Activated naive CD8-positive, alpha-beta T cell (primary cell): ENCODE data around the gene PALD1.

ENCODE experiments used
- H3K27ac Mint-ChIP-seq: one replicate; pipeline ENCODE4 v1.8.0; 2021; ENCODE audit warnings: mixed read lengths
- H3K27me3 Mint-ChIP-seq: one replicate; pipeline ENCODE4 v1.8.0; 2021; ENCODE audit warnings: mixed read lengths
- H3K36me3 Mint-ChIP-seq: one replicate; pipeline ENCODE4 v1.8.0; 2021; ENCODE audit warnings: mixed read lengths
- H3K4me1 Mint-ChIP-seq: one replicate; pipeline ENCODE4 v1.8.0; 2021; ENCODE audit warnings: low read depth, mixed read lengths
- H3K4me3 Mint-ChIP-seq: one replicate; pipeline ENCODE4 v1.8.0; 2021; ENCODE audit warnings: mild to moderate bottlenecking, mixed read lengths
- H3K9me3 Mint-ChIP-seq: one replicate; pipeline ENCODE4 v1.8.0; 2021; ENCODE audit warnings: low read depth, mixed read lengths

Gene PALD1

GRCh38 chr10:70557086-70557845 lies 78.7 kb downstream of the PALD1 start:
- Mint-ChIP-seq H3K4me3 (no peak overlapping the region), H3K27me3 (no peaks in the 10 kb centered on the region), H3K4me1 (peaks cover 11% of the 10 kb centered on the region), H3K36me3 (no peaks in the 10 kb centered on the region), H3K27ac (no peak overlapping the region), H3K9me3 (no peaks in the 10 kb centered on the region)

GRCh38 chr10:70557876-70558275 lies 79.3 kb downstream of the PALD1 start:
- Mint-ChIP-seq H3K4me3 (no peak overlapping the region), H3K4me1 (peaks cover 11% of the 10 kb centered on the region), H3K9me3 (no peaks in the 10 kb centered on the region), H3K27ac (peak overlapping the region; percentile 41), H3K36me3 (no peaks in the 10 kb centered on the region), H3K27me3 (no peaks in the 10 kb centered on the region)

GRCh38 chr10:70558295-70558694 lies 79.7 kb downstream of the PALD1 start:
- H3K9me3 Mint-ChIP-seq: no peaks in the 10 kb centered on the region
- peaks cover 11% of the 10 kb centered on the region for H3K4me1 Mint-ChIP-seq
- no peak overlapping the region for H3K27ac Mint-ChIP-seq
- peak overlapping the region; percentile 32 for H3K4me3 Mint-ChIP-seq
- H3K27me3 Mint-ChIP-seq: no peaks in the 10 kb centered on the region
- no peaks in the 10 kb centered on the region for H3K36me3 Mint-ChIP-seq

- peak overlapping the region; percentile 84 for H3K4me3 Mint-ChIP-seq
- H3K4me1 Mint-ChIP-seq: peaks cover 13% of the 10 kb centered on the region
- no peaks in the 10 kb centered on the region for H3K9me3 Mint-ChIP-seq
- H3K27ac Mint-ChIP-seq: peak overlapping the region; percentile 42
- H3K36me3 Mint-ChIP-seq: no peaks in the 10 kb centered on the region
- no peaks in the 10 kb centered on the region for H3K27me3 Mint-ChIP-seq
Measured at GRCh38 chr10:70558871-70559810, 80.6 kb downstream of the PALD1 start.

GRCh38 chr10:70559861-70560260 lies 81.3 kb downstream of the PALD1 start:
- Mint-ChIP-seq H3K9me3 (no peaks in the 10 kb centered on the region), H3K4me1 (peaks cover 13% of the 10 kb centered on the region), H3K36me3 (no peaks in the 10 kb centered on the region), H3K27me3 (no peaks in the 10 kb centered on the region), H3K27ac (peak overlapping the region; percentile 54), H3K4me3 (peak overlapping the region; percentile 84)

GRCh38 chr10:70560511-70560941 lies 82.0 kb downstream of the PALD1 start:
- H3K27me3 Mint-ChIP-seq: no peaks in the 10 kb centered on the region
- peaks cover 16% of the 10 kb centered on the region for H3K4me1 Mint-ChIP-seq
- H3K27ac Mint-ChIP-seq: no peak overlapping the region
- no peaks in the 10 kb centered on the region for H3K36me3 Mint-ChIP-seq
- no peaks in the 10 kb centered on the region for H3K9me3 Mint-ChIP-seq
- no peak overlapping the region for H3K4me3 Mint-ChIP-seq

GRCh38 chr10:70561070-70561469 lies 82.5 kb downstream of the PALD1 start:
- no peaks in the 10 kb centered on the region for H3K36me3 Mint-ChIP-seq

GRCh38 chr10:70561558-70561957 lies 83.0 kb downstream of the PALD1 start:
- H3K27ac Mint-ChIP-seq: no peak overlapping the region
- no peak overlapping the region for H3K4me3 Mint-ChIP-seq
- H3K27me3 Mint-ChIP-seq: no peaks in the 10 kb centered on the region
- H3K9me3 Mint-ChIP-seq: no peaks in the 10 kb centered on the region
- H3K36me3 Mint-ChIP-seq: no peaks in the 10 kb centered on the region
- H3K4me1 Mint-ChIP-seq: peaks cover 18% of the 10 kb centered on the region

More at GRCh38 chr10:70561070-70561469, 82.5 kb downstream of the PALD1 start:
- Mint-ChIP-seq H3K4me3 (no peak overlapping the region), H3K9me3 (no peaks in the 10 kb centered on the region), H3K27me3 (no peaks in the 10 kb centered on the region), H3K27ac (no peak overlapping the region), H3K4me1 (peaks cover 18% of the 10 kb centered on the region)

GRCh38 chr10:70562036-70562755 lies 83.6 kb downstream of the PALD1 start:
- no peaks in the 10 kb centered on the region for H3K9me3 Mint-ChIP-seq
- H3K27me3 Mint-ChIP-seq: no peaks in the 10 kb centered on the region
- no peak overlapping the region for H3K27ac Mint-ChIP-seq
- no peak overlapping the region for H3K4me3 Mint-ChIP-seq
- H3K36me3 Mint-ChIP-seq: no peaks in the 10 kb centered on the region
- H3K4me1 Mint-ChIP-seq: peaks cover 18% of the 10 kb centered on the region

GRCh38 chr10:70563230-70563629 lies 84.7 kb downstream of the PALD1 start:
- Mint-ChIP-seq H3K36me3 (no peaks in the 10 kb centered on the region), H3K4me3 (no peak overlapping the region), H3K9me3 (no peaks in the 10 kb centered on the region), H3K4me1 (peaks cover 18% of the 10 kb centered on the region), H3K27ac (no peak overlapping the region), H3K27me3 (no peaks in the 10 kb centered on the region)

GRCh38 chr10:70564113-70564725 lies 85.7 kb downstream of the PALD1 start:
- Mint-ChIP-seq H3K4me3 (no peak overlapping the region), H3K27ac (no peak overlapping the region), H3K4me1 (peaks cover 12% of the 10 kb centered on the region), H3K36me3 (no peaks in the 10 kb centered on the region), H3K9me3 (no peaks in the 10 kb centered on the region), H3K27me3 (no peaks in the 10 kb centered on the region)

GRCh38 chr10:70564901-70565351 lies 86.4 kb downstream of the PALD1 start:
- Mint-ChIP-seq H3K27me3 (no peaks in the 10 kb centered on the region), H3K4me1 (peaks cover 13% of the 10 kb centered on the region), H3K27ac (no peak overlapping the region), H3K36me3 (no peaks in the 10 kb centered on the region), H3K4me3 (no peak overlapping the region), H3K9me3 (no peaks in the 10 kb centered on the region)

GRCh38 chr10:70565556-70566514 lies 87.3 kb downstream of the PALD1 start:
- Mint-ChIP-seq H3K9me3 (no peaks in the 10 kb centered on the region), H3K4me3 (no peak overlapping the region), H3K27ac (no peak overlapping the region), H3K4me1 (peaks cover 15% of the 10 kb centered on the region), H3K27me3 (no peaks in the 10 kb centered on the region), H3K36me3 (peaks cover 2% of the 10 kb centered on the region)
